HG02970 (cell line): ENCODE results near the gene KIF3A.
"Not testable (repeated sequence)": the region's sequence is repeated elsewhere in the genome, so short reads cannot be mapped to it uniquely, and the experiment has no call there.

Source experiments
- ATAC-seq: cut with Tn5 transposase; IDR thresholded peaks from one replicate; pipeline ENCODE4 v1.9.1; 2021; ENCODE audit warnings: mild to moderate bottlenecking, moderate library complexity, moderate number of reproducible peaks; ENCODE audit not compliant: unreplicated experiment, low FRiP score

The KIF3A gene

GRCh38 chr5:132733499-132734148 lies 3.7 kb downstream of the KIF3A start:
- no peak for ATAC-seq

DNA sequence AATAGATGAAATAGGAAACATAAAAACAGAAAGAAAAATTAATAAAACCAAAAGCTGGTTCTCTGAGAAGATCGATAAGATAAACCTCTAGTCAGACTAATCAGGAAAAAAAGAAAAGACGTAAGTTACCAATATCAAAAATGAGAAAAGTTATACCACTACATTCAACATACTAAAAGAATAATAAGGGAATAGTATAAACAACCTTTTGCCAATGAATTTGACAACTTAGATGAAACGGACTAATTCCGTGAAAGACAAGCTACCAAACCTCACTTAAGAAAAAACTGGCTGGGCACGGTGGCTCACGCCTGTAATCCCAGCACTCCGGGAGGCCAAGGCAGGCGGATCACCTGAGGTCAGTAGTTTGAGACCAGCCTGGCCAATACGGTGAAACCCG lies 7.5 kb downstream of the KIF3A start:
- no peak for ATAC-seq

DNA sequence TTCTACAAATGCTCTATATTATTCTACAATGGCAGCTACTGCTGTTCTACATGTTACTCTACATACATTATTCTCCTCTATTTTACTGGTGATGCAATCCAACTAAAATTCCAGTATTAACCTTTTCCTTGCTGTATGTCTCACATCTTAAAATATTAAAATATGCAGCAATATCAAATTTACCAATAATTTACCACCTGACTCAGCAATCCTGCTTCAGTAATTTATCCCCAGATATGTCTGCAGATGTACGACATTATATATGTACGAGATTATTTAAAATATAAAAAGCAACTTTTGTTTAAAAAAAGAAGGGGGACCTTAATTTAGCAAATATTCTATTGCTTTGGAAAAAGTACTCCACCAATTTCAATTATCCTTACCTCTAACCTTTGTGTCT lies 11.6 kb downstream of the KIF3A start:
- ATAC-seq: no peak

DNA sequence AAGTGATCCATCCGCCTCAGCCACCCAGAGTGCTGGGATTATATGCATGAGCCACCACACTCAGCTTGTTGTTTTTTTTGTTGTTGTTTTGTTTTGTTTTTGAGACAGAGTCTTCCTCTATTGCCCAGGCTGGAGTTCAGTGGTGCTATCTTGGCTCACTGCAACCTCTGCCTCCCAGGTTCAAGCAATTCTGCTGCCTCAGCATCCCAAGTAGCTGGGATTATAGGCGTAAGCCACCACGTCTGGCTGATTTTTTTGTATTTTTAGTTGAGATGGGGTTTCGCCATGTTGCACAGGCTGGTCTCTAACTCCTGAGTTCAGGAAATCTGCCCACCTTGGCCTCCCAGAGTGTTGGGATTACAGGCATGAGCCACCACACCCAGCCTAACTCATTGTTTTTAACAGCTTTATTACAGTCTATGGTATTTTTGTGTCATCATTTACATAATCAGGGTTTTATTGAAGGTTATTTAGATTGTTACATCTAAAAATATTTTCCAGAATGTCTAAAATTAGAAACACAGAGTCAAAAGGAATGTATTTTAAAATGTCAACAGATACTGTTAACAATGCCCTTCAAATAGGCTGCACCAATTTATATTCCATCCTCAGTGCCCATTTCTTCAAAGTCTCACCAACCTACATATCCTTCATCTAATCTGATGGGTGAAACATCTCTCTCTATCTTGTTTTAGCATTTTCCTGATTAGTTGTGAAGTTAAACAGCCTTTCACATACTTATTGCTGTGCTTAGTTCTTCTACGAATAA lies 18.6 kb downstream of the KIF3A start:
- no peak for ATAC-seq

DNA sequence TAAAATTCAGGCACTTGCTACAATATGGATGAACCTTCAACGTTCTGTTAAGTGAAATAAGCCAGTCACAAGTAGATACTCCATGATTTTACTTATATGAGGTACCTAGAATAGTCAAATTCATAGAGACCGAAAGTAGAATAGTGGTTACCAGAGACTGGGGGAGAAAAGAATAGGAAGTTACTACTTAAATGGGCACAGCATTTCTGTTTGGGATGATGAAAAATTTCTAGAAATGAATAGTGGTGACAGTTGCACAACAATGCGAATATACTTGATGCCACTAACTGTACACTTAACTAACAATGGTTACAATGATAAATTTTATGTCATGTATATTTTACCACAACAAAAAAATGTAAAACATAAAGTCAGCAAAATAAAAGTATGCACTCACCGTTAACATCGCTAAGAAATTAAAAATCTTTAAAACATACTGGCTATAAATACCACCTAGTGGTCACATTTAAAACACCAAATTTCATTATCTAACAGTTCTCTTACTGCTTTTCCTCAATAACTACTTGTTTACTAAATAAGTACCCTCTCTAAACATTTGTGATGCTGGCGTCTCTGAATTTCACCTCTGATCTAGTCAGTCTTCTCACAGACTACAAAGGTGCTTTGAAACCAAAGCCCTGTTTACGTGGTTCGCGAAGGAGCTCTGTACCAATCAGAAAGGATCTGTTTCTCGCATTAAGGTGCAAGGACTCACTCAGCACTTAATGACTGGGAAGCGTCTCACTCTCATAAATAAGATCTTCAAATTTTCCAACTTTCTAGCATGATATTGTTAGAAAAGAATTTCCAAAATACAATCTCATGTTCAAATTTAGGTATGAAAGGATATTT lies 22.7 kb downstream of the KIF3A start:
- ATAC-seq: no peak

- ATAC-seq: no peak
Measured at GRCh38 chr5:132708645-132709044, 28.7 kb downstream of the KIF3A start.

GRCh38 chr5:132704875-132705274 lies 32.5 kb downstream of the KIF3A start:
- ATAC-seq: no peak

DNA sequence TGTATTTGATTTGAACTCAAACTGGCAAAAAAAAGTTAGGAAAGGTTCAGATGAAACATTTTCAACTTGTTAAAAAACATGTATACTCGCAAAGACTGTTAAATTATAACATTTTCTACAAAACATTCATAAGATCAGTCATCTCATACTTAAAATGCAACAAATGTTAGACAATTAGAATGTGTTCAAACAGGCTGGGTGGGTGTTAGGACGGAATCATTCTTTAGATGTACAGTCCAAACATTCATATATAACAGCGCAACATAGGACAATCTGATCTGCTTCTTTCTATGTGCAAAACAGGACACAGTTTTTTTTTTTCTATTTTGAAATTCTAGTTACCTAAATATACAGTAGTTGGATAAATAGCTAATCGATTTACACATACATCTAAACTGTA lies 41.4 kb downstream of the KIF3A start:
- ATAC-seq: no peak

GRCh38 chr5:132692632-132692967 lies 44.7 kb downstream of the KIF3A start:
- no peak for ATAC-seq

GRCh38 chr5:132691755-132692631 lies 45.4 kb downstream of the KIF3A start:
- not testable (repeated sequence) for ATAC-seq

DNA sequence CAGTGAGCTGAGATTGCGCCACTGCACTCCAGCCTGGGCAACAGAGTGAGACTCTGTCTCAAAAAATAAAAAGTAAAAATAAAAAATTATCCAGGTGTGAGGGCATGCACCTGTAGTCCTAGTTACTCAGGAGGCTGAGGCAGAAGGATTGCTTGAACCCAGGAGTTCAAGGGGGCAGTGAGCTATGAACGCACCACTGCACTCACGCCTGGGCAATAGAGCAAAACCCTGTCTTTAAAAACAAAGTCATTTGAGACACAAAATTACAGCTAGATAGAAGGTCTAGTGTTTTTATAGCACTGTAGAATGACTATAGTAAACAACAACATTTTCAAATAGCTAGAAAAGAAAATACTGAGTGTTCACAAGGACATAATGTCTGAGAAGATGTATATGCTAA lies 47.2 kb downstream of the KIF3A start:
- no peak for ATAC-seq

- ATAC-seq: no peak
Measured at GRCh38 chr5:132689513-132689912, 47.8 kb downstream of the KIF3A start.

DNA sequence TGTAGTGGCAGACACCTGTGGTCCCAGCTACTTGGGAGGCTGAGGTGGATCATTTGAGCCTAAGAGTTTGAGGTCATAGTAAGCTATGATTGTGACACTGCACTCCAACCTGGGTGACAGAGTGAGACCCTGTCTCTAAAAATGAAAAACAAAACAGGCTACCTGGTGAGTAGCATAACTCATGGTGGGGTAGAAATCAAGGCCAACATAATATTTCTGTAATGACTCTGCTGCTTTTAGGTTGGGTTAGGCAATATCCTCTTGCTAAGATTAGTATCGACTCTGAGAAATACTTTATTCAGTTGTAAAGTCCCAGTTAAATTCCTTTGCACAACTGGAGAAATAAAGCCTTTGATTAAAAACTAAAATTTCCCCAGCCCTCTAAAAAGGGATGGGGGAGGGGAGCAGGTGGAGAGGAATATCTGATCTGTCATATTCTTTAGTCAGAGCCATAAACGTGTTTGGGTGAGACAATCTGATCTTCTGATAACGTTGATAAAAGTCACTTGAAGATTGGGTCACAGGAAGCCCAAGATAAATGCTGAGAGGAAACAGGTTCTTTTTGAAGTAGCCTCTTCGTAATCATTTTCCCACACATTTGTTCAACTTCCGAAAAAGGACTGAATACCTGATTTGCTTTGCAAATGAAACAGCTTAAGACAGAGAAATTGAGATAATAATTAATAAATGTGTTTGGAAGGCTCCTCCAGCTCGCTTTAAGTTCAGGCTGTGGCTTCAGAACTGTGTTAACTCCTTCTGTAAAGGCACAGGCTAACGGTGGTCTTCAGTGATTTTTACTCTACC lies 48.6 kb downstream of the KIF3A start:
- no peak for ATAC-seq

DNA sequence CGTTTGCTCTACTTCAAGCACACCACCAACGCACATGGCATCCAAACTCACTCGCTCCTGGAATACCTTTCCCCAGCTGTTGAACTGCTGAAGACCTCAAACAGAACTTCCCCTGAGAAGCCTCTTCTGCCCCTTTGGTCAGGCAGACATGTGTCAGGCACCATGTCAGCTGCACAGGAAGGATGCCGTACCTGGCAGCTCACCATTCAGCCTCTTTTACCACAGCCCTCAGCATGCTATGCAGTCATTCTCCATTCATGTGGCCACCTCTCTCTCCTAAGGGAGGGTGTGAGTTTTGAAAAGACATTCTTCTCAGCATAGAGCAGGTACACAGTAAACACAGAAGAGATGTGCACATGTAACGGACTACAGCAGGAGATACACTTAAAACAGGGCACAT lies 49.4 kb downstream of the KIF3A start:
- no peak for ATAC-seq

GRCh38 chr5:132686193-132686592 lies 51.2 kb downstream of the KIF3A start:
- no peak for ATAC-seq

GRCh38 chr5:132684922-132685720 lies 52.2 kb downstream of the KIF3A start:
- ATAC-seq: no peak

DNA sequence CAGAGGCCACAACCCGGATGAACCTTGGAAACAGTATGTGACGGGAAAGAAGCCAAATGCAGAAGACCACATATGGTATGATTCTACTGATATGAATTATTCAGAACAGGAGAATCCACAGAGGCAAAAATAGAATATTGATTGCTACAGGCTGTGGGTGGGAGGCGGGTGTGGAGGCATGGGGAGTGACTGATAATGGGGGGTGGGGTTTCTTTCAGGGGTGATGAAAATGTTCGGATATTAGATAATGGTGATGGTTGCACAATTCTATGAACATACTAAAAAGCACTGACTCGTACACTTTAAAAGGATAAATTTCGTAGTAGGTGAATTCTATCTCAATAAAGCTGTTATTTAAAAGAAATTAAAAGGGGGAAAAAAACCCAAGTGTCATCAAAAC lies 52.9 kb downstream of the KIF3A start:
- ATAC-seq: no peak

GRCh38 chr5:132681983-132682382 lies 55.4 kb downstream of the KIF3A start:
- ATAC-seq: no peak

DNA sequence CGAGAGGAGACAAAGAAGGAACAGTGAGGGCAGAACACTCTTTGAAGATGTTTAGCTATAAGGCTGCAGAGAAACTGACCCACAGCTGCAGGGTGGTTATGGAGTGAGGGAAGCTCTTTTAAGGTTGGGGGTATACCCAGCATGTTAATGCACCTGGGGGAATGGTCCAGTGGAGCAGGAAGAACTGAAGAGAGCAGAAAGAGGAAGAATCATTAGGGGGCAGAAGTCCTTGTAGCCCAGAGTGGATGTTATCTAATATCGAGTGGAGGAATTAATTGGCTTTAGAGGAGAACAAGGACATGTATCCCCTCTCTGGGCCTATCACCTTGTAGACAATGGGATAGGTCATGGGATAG lies 55.9 kb downstream of the KIF3A start:
- ATAC-seq: no peak
